Large intestine (tissue), 12 donors: ENCODE measurements around the gene ZNF836. TPM values are rescaled to one million over a fixed set of nuclear protein-coding genes. Genes with fewer than 3 reads are reported as not detected.

Source experiments
- DNase-seq, 2 donors: peaks; one replicate each; pipeline versions ENCODE4 v3.0.0 to v3.0.0-alpha.2; 2013
- H3K27ac ChIP-seq: one replicate; pipeline ENCODE4 v1.5.1; 2013; ENCODE audit warnings: low read length
- H3K27me3 ChIP-seq: 2 replicates; pipeline ENCODE4 v1.6.1; 2013; ENCODE audit warnings: low read length; ENCODE audit not compliant: control insufficient read depth, insufficient read depth
- H3K36me3 ChIP-seq: 2 replicates; pipeline ENCODE4 v1.6.1; 2013; ENCODE audit warnings: low read length; ENCODE audit not compliant: control insufficient read depth, insufficient read depth
- H3K4me1 ChIP-seq: one replicate; pipeline ENCODE4 v1.6.1; 2013; ENCODE audit warnings: low read length; ENCODE audit not compliant: control insufficient read depth, insufficient read depth
- H3K4me3 ChIP-seq: one replicate; pipeline ENCODE4 v1.5.1; 2013; ENCODE audit warnings: low read length
- H3K9me3 ChIP-seq: one replicate; pipeline ENCODE4 v1.6.1; 2013; ENCODE audit warnings: mild to moderate bottlenecking, low read depth, low read length, moderate library complexity; ENCODE audit not compliant: control insufficient read depth
- WGBS: methylation state at CpG from one replicate; pipeline ENCODE4 v1.1.5; 2013; ENCODE audit warnings: low lambda C conversion rate; ENCODE audit not compliant: insufficient coverage; 5-methylcytosine and 5-hydroxymethylcytosine counted together
- long read RNA-seq, 11 donors: transcript quantifications; one replicate each; lab custom pipeline, GENCODE V29; 2026
- polyA plus RNA-seq: library from polyadenylated mRNA; unstranded; fragments of 120-200 nt; gene quantifications from one replicate; pipeline ENCODE4 v1.2.1, GENCODE V29; 2013

The ZNF836 gene
- 11.6 TPM for polyA plus RNA-seq
- long read RNA-seq, donor 1, result 0 reads
- long read RNA-seq, donor 2, partial matches to known transcripts, result 0 of 1 reads
- long read RNA-seq, donor 2, other reads (novel, unspliced or antisense), result 0 of 1 reads
- long read RNA-seq, donor 3, result 0 reads
- long read RNA-seq, donor 4, result 0 reads
- long read RNA-seq, donor 5, result 0 reads
- long read RNA-seq, donor 6, partial matches to known transcripts, result 0 of 1 reads
- long read RNA-seq, donor 6, other reads (novel, unspliced or antisense), result 0 of 1 reads
- long read RNA-seq, donor 7, partial matches to known transcripts, result 0 of 1 reads
- long read RNA-seq, donor 7, other reads (novel, unspliced or antisense), result 0 of 1 reads
- long read RNA-seq, donor 8, partial matches to known transcripts, result 0 of 1 reads
- long read RNA-seq, donor 8, other reads (novel, unspliced or antisense), result 0 of 1 reads
- long read RNA-seq, donor 9, partial matches to known transcripts, result 0 of 1 reads
- long read RNA-seq, donor 9, other reads (novel, unspliced or antisense), result 0 of 1 reads
- long read RNA-seq, donor 10, partial matches to known transcripts, result 0 of 1 reads
- long read RNA-seq, donor 10, other reads (novel, unspliced or antisense), result 0 of 1 reads
- long read RNA-seq, donor 11, result 0 reads

DNA sequence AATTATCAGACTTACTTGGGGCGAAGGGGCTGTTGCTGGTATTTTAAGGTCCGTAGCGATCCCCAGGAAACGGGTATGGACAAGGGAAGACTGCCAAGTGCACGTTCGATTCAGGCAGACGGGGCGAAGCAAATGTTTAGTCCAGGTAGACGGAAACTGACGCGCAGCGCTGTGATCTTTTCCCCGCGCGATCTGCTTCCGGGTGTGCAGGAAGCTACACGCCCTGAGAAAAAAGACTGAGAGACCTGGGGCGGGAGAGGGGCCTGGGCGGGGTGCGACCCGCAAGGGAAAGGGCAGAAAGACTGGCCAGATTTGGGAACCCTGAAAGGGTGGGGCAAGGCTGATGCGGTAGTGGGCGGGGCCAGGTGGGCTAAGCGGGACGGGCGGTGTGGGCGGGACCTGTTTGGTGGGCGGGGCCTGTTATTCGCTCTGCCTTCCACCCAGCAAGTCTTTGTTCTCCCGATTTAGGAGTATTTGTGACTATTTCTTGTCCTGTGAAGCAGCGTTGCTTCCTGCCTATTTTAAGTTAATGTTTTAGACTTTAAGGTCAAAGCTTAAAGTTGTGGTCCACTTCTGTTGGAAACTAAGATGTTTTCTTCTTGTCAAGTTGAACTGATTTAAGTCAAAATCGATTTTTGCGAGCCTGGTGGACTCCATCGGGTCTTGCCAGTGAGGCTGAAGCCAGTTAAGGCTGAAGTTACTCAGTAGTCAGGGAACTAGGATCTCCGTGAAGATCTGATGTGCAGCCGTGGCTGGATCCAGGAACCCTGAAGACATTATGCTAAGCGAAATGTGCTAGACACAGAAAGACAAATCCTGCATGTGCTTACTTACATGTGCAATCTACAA lies at the start of gene ZNF836:
ZNF836 (minus strand) TSS at position 301 of the 849 bp plus-strand sequence. CDS start 3,549 bp downstream, outside the sequence.
- WGBS, result no CpG with 5 or more reads among the region's 37 CpGs
- peak; percentile 77 to 83 for DNase-seq
- Histone ChIP-seq H3K27ac (peak within 1 kb of the TSS; percentile 71), H3K4me1 (no peaks in the 10 kb centered on the region), H3K27me3 (no peaks in the 10 kb centered on the region), H3K4me3 (peak within 1 kb of the TSS; percentile 77), H3K36me3 (peaks cover 16% of the 10 kb centered on the region), H3K9me3 (no peaks in the 10 kb centered on the region)

DNA sequence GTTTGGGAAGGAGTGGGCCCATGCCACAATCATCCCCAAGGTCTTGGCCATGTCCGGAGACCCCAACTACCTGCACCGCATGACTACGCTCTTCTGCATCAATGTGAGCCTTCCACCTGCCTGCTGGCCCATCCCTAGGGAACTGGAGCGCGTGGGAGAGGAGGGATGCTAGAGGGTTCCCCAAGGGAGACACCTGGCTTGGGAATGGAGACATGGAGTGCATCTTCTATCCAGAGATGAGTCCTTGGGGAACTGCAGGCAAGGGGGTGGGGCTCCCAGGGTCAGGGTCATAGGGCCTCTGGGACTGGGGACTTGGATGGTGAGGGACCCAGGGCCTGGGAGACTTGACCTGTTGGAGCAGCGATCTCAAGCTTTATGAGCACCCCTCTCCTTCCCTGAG lies 49.6 kb upstream of the ZNF836 start:
- H3K36me3 ChIP-seq, result peaks cover 93% of the 10 kb centered on the region
- H3K4me1 ChIP-seq, result no peaks in the 10 kb centered on the region
- no peaks in the 10 kb centered on the region for H3K9me3 ChIP-seq

DNA sequence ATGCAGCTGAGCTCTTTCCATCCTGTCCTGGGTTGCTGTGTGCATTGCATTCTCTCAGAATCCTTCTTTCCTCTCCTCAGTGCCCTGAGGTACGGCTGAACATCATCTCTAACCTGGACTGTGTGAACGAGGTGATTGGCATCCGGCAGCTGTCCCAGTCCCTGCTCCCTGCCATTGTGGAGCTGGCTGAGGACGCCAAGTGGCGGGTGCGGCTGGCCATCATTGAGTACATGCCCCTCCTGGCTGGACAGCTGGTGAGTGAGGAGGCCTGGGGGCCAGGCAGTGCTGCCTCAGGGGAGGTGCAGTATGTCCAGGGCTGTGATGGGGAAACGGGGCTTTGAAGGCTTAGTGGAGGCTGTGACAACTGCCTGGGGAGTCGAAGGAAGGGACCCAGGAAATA lies 48.2 kb upstream of the ZNF836 start:
- H3K27ac ChIP-seq, result no peak overlapping the region
- WGBS, result 100% methylated on average over 3 of the region's 8 CpGs
- H3K36me3 ChIP-seq, result peaks cover 96% of the 10 kb centered on the region
- DNase-seq, result no peak
- no peak overlapping the region for H3K4me3 ChIP-seq
- H3K4me1 ChIP-seq, result no peaks in the 10 kb centered on the region
- no peaks in the 10 kb centered on the region for H3K27me3 ChIP-seq
- H3K9me3 ChIP-seq, result no peaks in the 10 kb centered on the region

More for the DNA sequence above, 49.6 kb upstream of the ZNF836 start:
- Histone ChIP-seq H3K27ac (no peak overlapping the region), H3K4me3 (no peak overlapping the region), H3K27me3 (no peaks in the 10 kb centered on the region)
- DNase-seq, result no peak
- no CpG with 5 or more reads among the region's 6 CpGs for WGBS

DNA sequence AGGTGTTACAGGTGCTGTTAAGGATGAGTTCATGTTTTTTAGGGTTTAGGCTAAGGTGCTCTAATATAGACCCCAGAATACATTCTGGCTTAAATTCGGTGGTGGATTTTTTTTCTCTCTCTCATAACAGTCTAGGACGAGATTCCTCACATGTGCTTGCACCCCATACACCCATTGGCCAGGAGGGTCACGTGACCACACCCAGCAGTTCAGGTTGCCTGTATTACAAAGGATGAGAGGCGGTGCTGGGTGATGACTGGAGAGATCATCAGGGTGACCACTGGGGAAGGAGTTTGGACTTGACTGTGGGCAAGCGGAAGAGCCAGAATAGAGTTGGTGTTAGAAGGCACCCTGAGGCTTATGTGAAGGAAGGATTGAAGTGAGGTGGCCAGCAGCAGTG lies 46.2 kb upstream of the ZNF836 start:
- Histone ChIP-seq H3K4me3 (no peak overlapping the region), H3K4me1 (no peaks in the 10 kb centered on the region), H3K9me3 (no peaks in the 10 kb centered on the region), H3K27ac (no peak overlapping the region), H3K27me3 (no peaks in the 10 kb centered on the region), H3K36me3 (peaks cover 96% of the 10 kb centered on the region)
- WGBS, result 75% methylated on average over 2 of the region's 5 CpGs
- DNase-seq, result no peak

DNA sequence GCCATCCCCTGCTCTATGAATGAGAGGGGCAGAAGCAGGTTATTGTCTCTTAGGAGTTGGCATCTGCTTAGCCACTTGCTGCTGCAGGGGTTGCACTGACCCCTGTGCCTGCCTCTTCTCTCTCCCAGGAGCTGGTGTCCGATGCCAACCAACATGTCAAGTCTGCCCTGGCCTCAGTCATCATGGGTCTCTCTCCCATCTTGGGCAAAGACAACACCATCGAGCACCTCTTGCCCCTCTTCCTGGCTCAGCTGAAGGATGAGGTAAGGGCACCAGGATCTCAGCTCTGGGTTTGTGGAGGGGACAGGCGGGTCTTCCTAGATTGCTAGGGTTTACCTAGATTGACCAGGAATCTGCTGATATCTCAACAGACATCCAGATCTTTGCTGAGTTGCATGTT lies 45.0 kb upstream of the ZNF836 start:
- DNase-seq, result no peak
- Histone ChIP-seq H3K4me1 (no peaks in the 10 kb centered on the region), H3K27ac (no peak overlapping the region), H3K36me3 (peaks cover 96% of the 10 kb centered on the region), H3K9me3 (no peaks in the 10 kb centered on the region), H3K4me3 (no peak overlapping the region), H3K27me3 (no peaks in the 10 kb centered on the region)
- WGBS, result no CpG with 5 or more reads among the region's 3 CpGs

DNA sequence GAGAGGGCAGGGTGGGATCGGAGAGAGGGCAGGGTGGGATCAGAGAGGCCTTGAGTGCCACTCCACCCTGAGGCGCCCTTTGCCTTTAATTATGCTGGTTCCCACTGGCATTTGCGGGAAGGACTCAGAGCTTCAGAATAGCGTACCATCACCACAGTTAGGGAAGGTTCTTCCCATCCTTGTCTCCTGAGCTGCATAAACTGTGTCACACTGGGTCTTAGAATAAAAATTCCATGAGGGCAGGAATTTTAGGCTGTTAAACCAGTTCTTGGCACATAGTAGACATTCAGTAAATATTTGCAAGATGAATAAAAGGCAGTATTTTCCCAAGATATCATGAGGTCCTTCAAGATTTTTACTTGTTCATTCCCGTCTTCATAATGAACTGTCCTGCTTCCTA lies 42.8 kb upstream of the ZNF836 start:
- Histone ChIP-seq H3K27me3 (no peaks in the 10 kb centered on the region), H3K4me1 (no peaks in the 10 kb centered on the region), H3K27ac (no peak overlapping the region), H3K36me3 (peaks cover 92% of the 10 kb centered on the region), H3K9me3 (no peaks in the 10 kb centered on the region), H3K4me3 (no peak overlapping the region)
- DNase-seq, result no peak
- WGBS, result no CpG with 5 or more reads among the region's 5 CpGs

DNA sequence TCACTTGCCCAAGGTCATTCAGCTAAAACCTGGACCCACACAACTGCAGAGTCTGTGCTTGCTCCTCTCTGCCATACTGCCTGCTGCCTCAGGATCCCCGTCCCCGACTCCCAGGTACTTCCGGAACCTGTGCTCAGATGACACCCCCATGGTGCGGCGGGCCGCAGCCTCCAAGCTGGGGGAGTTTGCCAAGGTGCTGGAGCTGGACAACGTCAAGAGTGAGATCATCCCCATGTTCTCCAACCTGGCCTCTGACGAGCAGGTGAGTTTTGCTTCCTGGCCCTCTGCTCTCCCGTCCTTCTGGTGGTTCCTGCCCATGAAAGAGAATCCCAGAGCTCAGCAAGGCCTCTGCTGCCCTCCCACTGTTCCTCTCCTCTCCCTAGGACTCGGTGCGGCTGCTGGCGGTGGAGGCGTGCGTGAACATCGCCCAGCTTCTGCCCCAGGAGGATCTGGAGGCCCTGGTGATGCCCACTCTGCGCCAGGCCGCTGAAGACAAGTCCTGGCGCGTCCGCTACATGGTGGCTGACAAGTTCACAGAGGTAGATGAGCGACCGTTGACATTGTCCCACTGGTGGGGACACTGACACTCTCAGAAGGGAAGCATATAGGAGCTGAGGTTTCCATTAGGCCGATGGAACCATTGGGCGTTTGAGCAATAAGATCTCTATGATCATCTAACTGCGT lies 41.3 kb upstream of the ZNF836 start:
- H3K27me3 ChIP-seq, result no peaks in the 10 kb centered on the region
- H3K27ac ChIP-seq, result no peak overlapping the region
- H3K4me3 ChIP-seq, result no peak overlapping the region
- H3K9me3 ChIP-seq, result no peaks in the 10 kb centered on the region
- DNase-seq, result no peak
- no peaks in the 10 kb centered on the region for H3K4me1 ChIP-seq
- H3K36me3 ChIP-seq, result peaks cover 86% of the 10 kb centered on the region
- no CpG with 5 or more reads among the region's 25 CpGs for WGBS

DNA sequence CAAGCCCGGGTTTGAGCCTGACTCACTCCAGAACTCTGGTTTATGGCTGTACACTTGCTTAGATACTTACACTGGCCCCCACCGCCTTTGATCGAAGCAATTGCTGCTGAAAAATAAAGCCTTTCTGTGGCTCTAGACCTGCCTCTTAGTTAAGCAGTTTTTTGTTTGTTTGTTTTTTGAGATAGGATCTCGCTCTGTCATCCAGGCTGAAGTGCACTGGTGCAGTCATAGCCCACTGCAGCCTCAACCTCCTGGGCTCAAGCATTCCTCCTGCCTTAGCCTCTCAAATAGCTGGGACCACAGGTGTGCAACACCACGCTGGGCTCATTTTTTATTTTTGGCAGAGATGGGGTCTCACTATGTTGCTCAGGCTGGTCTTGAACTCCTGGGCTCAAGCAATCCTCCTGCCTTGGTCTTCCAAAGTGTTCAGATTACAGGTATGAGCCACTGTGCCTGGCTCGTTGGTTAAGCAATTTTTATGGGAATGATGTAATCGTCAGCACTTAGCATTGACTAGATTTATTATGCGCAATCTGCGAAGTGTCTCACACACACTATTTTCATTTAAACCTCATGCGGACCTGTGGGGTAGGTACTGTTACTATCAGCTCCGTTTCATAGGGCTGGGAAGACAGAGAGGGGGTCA lies 40.6 kb upstream of the ZNF836 start:
- Histone ChIP-seq H3K4me1 (no peaks in the 10 kb centered on the region), H3K27ac (no peak overlapping the region), H3K4me3 (no peak overlapping the region), H3K9me3 (no peaks in the 10 kb centered on the region), H3K36me3 (peaks cover 86% of the 10 kb centered on the region), H3K27me3 (no peaks in the 10 kb centered on the region)
- no peak for DNase-seq
- 40% methylated on average over 1 of the region's 11 CpGs for WGBS

DNA sequence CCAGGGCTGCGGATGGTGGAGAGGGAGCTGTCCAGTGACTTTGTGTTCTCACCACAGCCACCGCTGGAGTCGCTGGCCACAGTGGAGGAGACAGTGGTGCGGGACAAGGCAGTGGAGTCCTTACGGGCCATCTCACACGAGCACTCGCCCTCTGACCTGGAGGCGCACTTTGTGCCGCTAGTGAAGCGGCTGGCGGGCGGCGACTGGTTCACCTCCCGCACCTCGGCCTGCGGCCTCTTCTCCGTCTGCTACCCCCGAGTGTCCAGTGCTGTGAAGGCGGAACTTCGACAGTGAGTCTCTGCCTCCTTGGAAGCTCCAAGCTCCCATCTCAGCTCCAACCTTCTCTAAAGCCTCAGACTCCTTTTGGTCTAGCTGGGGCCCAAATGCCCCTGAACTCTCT lies 39.8 kb upstream of the ZNF836 start:
- Histone ChIP-seq H3K9me3 (no peaks in the 10 kb centered on the region), H3K27me3 (no peaks in the 10 kb centered on the region), H3K27ac (no peak overlapping the region), H3K4me3 (no peak overlapping the region), H3K4me1 (no peaks in the 10 kb centered on the region), H3K36me3 (peaks cover 85% of the 10 kb centered on the region)
- no peak for DNase-seq
- 80% methylated on average over 1 of the region's 20 CpGs for WGBS
